IMR-90 (cell line): Measurements from ENCODE around the gene MAN1C1. TPM values are rescaled to one million over a fixed set of nuclear protein-coding genes. Genes with fewer than 3 reads are reported as not detected.
"Not testable (repeated sequence)": the region's sequence is repeated elsewhere in the genome, so short reads cannot be mapped to it uniquely, and the experiment has no call there.

Experiments
- ATAC-seq: fragments of 200-7000 bp; cut with Tn5 transposase; 2 replicates; pipeline ENCODE4 v1.9.1; 2020; ENCODE audit warnings: low read depth, mild to moderate bottlenecking, moderate library complexity
- BruUV-seq: library from RNA; stranded (reverse); fragments of 400-500 nt; replicated peaks from 2 replicates; lab custom pipeline; 2021; lab: Mats Ljungman, UMichigan
- CTCF ChIA-PET: fragments of 300-600 bp; formaldehyde crosslinking; extraction: SDS; loops from one replicate; lab custom pipeline; 2021; ENCODE audit warnings: antibody characterized with exemption; lab: Yijun Ruan, JAX
- POLR2A ChIA-PET: fragments of 300-600 bp; sonication (Branson Sonifier 250); formaldehyde crosslinking; loops from one replicate; lab custom pipeline; 2022; ENCODE audit warnings: antibody characterized with exemption; ENCODE audit not compliant: unreplicated experiment; lab: Charles Lee
- DNase-seq: peaks from one replicate; pipeline ENCODE4 v3.0.0; 2013
- H2AFZ ChIP-seq: replicated peaks from 2 replicates; pipeline ENCODE3; 2013; ENCODE audit warnings: low read length, mild to moderate bottlenecking; ENCODE audit not compliant: poor library complexity
- H2AK5ac ChIP-seq: 2 replicates; pipeline ENCODE4 v1.6.1; 2013; ENCODE audit warnings: low read depth, low read length, inconsistent platforms
- H2AK9ac ChIP-seq: replicated peaks from 2 replicates; pipeline ENCODE3; 2013; ENCODE audit warnings: mild to moderate bottlenecking, low read depth, low read length, moderate library complexity; ENCODE audit not compliant: poor library complexity
- H2BK120ac ChIP-seq: 2 replicates; pipeline ENCODE4 v1.6.1; 2013; ENCODE audit warnings: low read depth, low read length, inconsistent platforms
- H2BK15ac ChIP-seq: 3 replicates; pipeline ENCODE4 v1.6.1; 2013; ENCODE audit warnings: low read depth, low read length, inconsistent platforms
- H2BK20ac ChIP-seq: 2 replicates; pipeline ENCODE4 v1.6.1; 2013; ENCODE audit warnings: low read depth, mild to moderate bottlenecking, inconsistent platforms, low read length, moderate library complexity
- H2BK5ac ChIP-seq: 2 replicates; pipeline ENCODE4 v1.6.1; 2013; ENCODE audit warnings: mild to moderate bottlenecking, low read depth, low read length, inconsistent platforms; ENCODE audit not compliant: poor library complexity, severe bottlenecking
- H3K14ac ChIP-seq: replicated peaks from 2 replicates; pipeline ENCODE4 v1.6.1; 2013; ENCODE audit warnings: low read depth, low read length, inconsistent platforms
- H3K18ac ChIP-seq: 2 replicates; pipeline ENCODE4 v1.6.1; 2013; ENCODE audit warnings: low read depth, low read length, control low read depth
- H3K23ac ChIP-seq: 2 replicates; pipeline ENCODE4 v1.6.1; 2013; ENCODE audit warnings: low read depth, low read length, inconsistent platforms
- H3K27ac ChIP-seq: 2 replicates; pipeline ENCODE4 v1.5.1; 2013; ENCODE audit warnings: mild to moderate bottlenecking, control low read depth, low read length; ENCODE audit not compliant: insufficient read depth
- H3K27me3 ChIP-seq: 2 replicates; pipeline ENCODE4 v1.6.1; 2013; ENCODE audit warnings: low read length; ENCODE audit not compliant: control insufficient read depth, insufficient read depth
- H3K36me3 ChIP-seq: 2 replicates; pipeline ENCODE4 v1.6.1; 2013; ENCODE audit warnings: low read length, mixed read lengths; ENCODE audit not compliant: control insufficient read depth, insufficient read depth
- H3K4ac ChIP-seq: 2 replicates; pipeline ENCODE4 v1.6.1; 2013; ENCODE audit warnings: low read depth, low read length, inconsistent platforms
- H3K4me1 ChIP-seq: 2 replicates; pipeline ENCODE4 v1.6.1; 2013; ENCODE audit warnings: low read length, mixed read lengths; ENCODE audit not compliant: control insufficient read depth, insufficient read depth
- H3K4me2 ChIP-seq: 2 replicates; pipeline ENCODE4 v1.6.1; 2013; ENCODE audit warnings: low read depth, mild to moderate bottlenecking, control low read depth, low read length, moderate library complexity
- H3K4me3 ChIP-seq: 2 replicates; pipeline ENCODE4 v1.5.1; 2013; ENCODE audit warnings: low read depth, mild to moderate bottlenecking, control low read depth, low read length, moderate library complexity; ENCODE audit not compliant: insufficient read depth
- H3K56ac ChIP-seq: 2 replicates; pipeline ENCODE4 v1.6.1; 2013; ENCODE audit warnings: low read length, inconsistent platforms; ENCODE audit not compliant: insufficient read depth; ENCODE audit errors: extremely low read depth
- H3K79me1 ChIP-seq, 2 experiments: 2 replicates each; pipeline ENCODE4 v1.6.1; 2013; ENCODE audit warnings: low read length in 2 of 2, inconsistent platforms in 1 of 2, low read depth in 1 of 2
- H3K9ac ChIP-seq: 2 replicates; pipeline ENCODE4 v1.6.1; 2013; ENCODE audit warnings: low read depth, low read length, control low read depth
- H3K9me1 ChIP-seq: 2 replicates; pipeline ENCODE4 v1.6.1; 2013; ENCODE audit warnings: low read length, inconsistent platforms; ENCODE audit not compliant: insufficient read depth
- H3K9me3 ChIP-seq: 2 replicates; pipeline ENCODE4 v1.6.1; 2013; ENCODE audit warnings: low read length; ENCODE audit not compliant: control insufficient read depth, insufficient read depth
- H4K20me1 ChIP-seq: 2 replicates; pipeline ENCODE4 v1.6.1; 2013; ENCODE audit warnings: low read length, inconsistent platforms; ENCODE audit not compliant: insufficient read depth
- H4K5ac ChIP-seq: 2 replicates; pipeline ENCODE4 v1.6.1; 2013; ENCODE audit warnings: mild to moderate bottlenecking, low read depth, low read length, control low read depth
- H4K8ac ChIP-seq, 2 experiments: 2 replicates each; pipeline ENCODE4 v1.6.1; 2013; ENCODE audit warnings: low read depth in 2 of 2, low read length in 2 of 2, control low read depth in 1 of 2, inconsistent platforms in 1 of 2
- H4K91ac ChIP-seq: 2 replicates; pipeline ENCODE4 v1.6.1; 2013; ENCODE audit warnings: low read depth, low read length, inconsistent platforms; ENCODE audit not compliant: insufficient read depth
- CEBPB ChIP-seq: IDR thresholded peaks from 2 replicates; pipeline ENCODE4 v1.6.1; 2012; ENCODE audit warnings: low read depth, low read length, improper control_type of control experiment
- WGBS, 2 experiments: methylation state at CpG; one replicate each; pipeline versions ENCODE4 v1.1.5 to v1.1.7; 2013; ENCODE audit warnings: missing lambda C conversion rate in 2 of 2; ENCODE audit not compliant: insufficient read length in 1 of 2; ENCODE audit errors: extremely low coverage in 2 of 2; 5-methylcytosine and 5-hydroxymethylcytosine counted together
- dilution Hi-C: fragments of 300-500 bp; cut with HindIII; formaldehyde crosslinking; loops from one replicate; pipeline ENCODE4 v1.14.3; 2018; ENCODE audit warnings: low sequenced_read_pairs; ENCODE audit not compliant: unreplicated experiment
- in situ Hi-C: fragments of 300-500 bp; cut with MboI; formaldehyde crosslinking; loops from 3 replicates; pipeline ENCODE4 v1.14.3; 2019; ENCODE audit warnings: low sequenced_read_pairs, inconsistent platforms, mixed read lengths
- intact Hi-C: fragments of 100-400 bp; cut with micrococcal nuclease; formaldehyde crosslinking; loops from 2 replicates; pipeline ENCODE4 v1.10.0; 2022
- polyA plus RNA-seq, 3 experiments: library from polyadenylated mRNA; depleted of rRNA; stranded (reverse); fragments of >200 nt; gene quantifications; 2 replicates each; pipeline ENCODE4 v1.2.3, GENCODE V29; 2012; ENCODE audit warnings: low replicate concordance in 1 of 3
- total RNA-seq: library from RNA; depleted of rRNA; stranded (reverse); fragments of >200 nt; gene quantifications from 2 replicates; pipeline ENCODE4 v1.2.3, GENCODE V29; 2012

Gene MAN1C1
- total and polyA plus RNA-seq, 2 of the 4 experiments (the other 2 are of a cell fraction): 3.2 to 11.3 TPM

DNA sequence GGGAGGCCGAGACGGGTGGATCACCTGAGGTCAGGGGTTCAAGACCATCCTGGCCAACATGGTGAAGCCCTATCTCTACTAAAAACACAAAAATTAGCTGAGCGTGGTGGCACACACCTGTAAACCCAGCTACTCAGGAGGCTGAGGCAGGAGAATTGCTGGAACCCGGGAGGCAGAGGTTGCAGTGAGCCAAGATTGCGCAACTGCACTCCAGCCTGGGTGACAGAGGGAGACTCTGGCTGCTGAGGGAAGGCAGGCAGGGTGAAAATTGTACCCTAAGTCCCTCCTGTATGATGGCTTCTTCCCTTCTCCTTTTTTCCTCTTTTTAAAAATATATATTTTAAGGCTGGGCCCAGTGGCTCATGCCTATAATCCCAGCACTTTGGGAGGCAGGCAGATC lies 19.9 kb upstream of the MAN1C1 start:
- H4K91ac ChIP-seq, H2AK9ac ChIP-seq, H4K8ac ChIP-seq, CTCF ChIA-PET, H3K79me1 ChIP-seq, H3K9me3 ChIP-seq, H2BK120ac ChIP-seq, H2AK5ac ChIP-seq, intact Hi-C loops, H3K27ac ChIP-seq, H3K9me1 ChIP-seq, DNase-seq, H3K14ac ChIP-seq, H4K5ac ChIP-seq, H4K20me1 ChIP-seq, H2AFZ ChIP-seq, H3K4me1 ChIP-seq, H3K4me2 ChIP-seq, H3K56ac ChIP-seq, H3K9ac ChIP-seq, BruUV-seq, H2BK15ac ChIP-seq, in situ Hi-C loops, H2BK5ac ChIP-seq, H3K18ac ChIP-seq, H3K36me3 ChIP-seq, H3K4ac ChIP-seq, H3K4me3 ChIP-seq, dilution Hi-C loops, H2BK20ac ChIP-seq, ATAC-seq, H3K23ac ChIP-seq: not testable (repeated sequence)
- peaks cover 13% of the 10 kb centered on the region for H3K27me3 ChIP-seq
- WGBS, 2 experiments: no CpG with 5 or more reads among the region's 5 CpGs
- peak; percentile 43; the same call in 1 of the 2 replicates for TF ChIP-seq CEBPB
- POLR2A ChIA-PET: interaction anchor here (0.6 kb wide), 1 partner anchor 20 kb away, joined by 5 read pairs; no protein-coding TSS in a partner anchor
